SK-N-SH treated with all-trans-retinoic acid at 6 μM for 48 hours (cell line): ENCODE data around the gene RFPL4A.

Experiments used
- GLIS3 ChIP-seq: fragments of 250-450 bp; sonication (Bioruptor Pico); IDR thresholded peaks from 2 replicates; pipeline ENCODE4 v1.5.0; 2020; ENCODE audit warnings: mild to moderate bottlenecking, moderate library complexity
- ISL1 ChIP-seq: fragments of 250-450 bp; sonication (Bioruptor Pico); IDR thresholded peaks from 2 replicates; pipeline ENCODE4 v2.1.2; 2022; ENCODE audit warnings: mild to moderate bottlenecking, moderate library complexity
- PATZ1 ChIP-seq: fragments of 250-450 bp; sonication (Bioruptor Pico); IDR thresholded peaks from 2 replicates; pipeline ENCODE4 v1.8.0; 2020; ENCODE audit warnings: mild to moderate bottlenecking, moderate library complexity, borderline replicate concordance
- RARB ChIP-seq: fragments of 250-450 bp; sonication (Bioruptor Pico); IDR thresholded peaks from 2 replicates; pipeline ENCODE4 v1.8.0; 2021; ENCODE audit warnings: mild to moderate bottlenecking, moderate library complexity
- SNAI2 ChIP-seq: fragments of 250-450 bp; sonication (Bioruptor Pico); IDR thresholded peaks from 2 replicates; pipeline ENCODE4 v1.5.0; 2020; ENCODE audit warnings: mild to moderate bottlenecking, moderate library complexity
- TCF4 ChIP-seq: fragments of 250-450 bp; sonication (Bioruptor Pico); IDR thresholded peaks from 2 replicates; pipeline ENCODE4 v1.8.0; 2021; ENCODE audit warnings: mild to moderate bottlenecking, moderate library complexity, borderline replicate concordance
- TOX ChIP-seq: fragments of 250-450 bp; sonication (Bioruptor Pico); IDR thresholded peaks from 2 replicates; pipeline ENCODE4 v1.8.0; 2021; ENCODE audit warnings: mild to moderate bottlenecking, moderate library complexity, borderline replicate concordance
- ZC3H10 ChIP-seq: fragments of 250-450 bp; sonication (Bioruptor Pico); IDR thresholded peaks from 2 replicates; pipeline ENCODE4 v1.5.1; 2021; ENCODE audit warnings: mild to moderate bottlenecking, moderate library complexity
- ZFP30 ChIP-seq: fragments of 450-650 bp; formaldehyde crosslinking; IDR thresholded peaks from 2 replicates; pipeline ENCODE4 v1.5.0; 2022; ENCODE audit warnings: mild to moderate bottlenecking, moderate library complexity
- TF ChIP-seq, protein P1 (sequence below): fragments of 250-450 bp; sonication (Bioruptor Pico); IDR thresholded peaks from 2 replicates; pipeline ENCODE4 v1.5.1; 2020; ENCODE audit warnings: low read depth, mild to moderate bottlenecking, moderate library complexity

GRCh38 chr19:55717251-55717650 is 41.6 kb upstream of the RFPL4A start:
- no peak for TF ChIP-seq ZFP30 (CRISPR knock-in tag)
- TF ChIP-seq RARB (CRISPR knock-in tag) = no peak
- TF ChIP-seq SNAI2 = no peak
- TF ChIP-seq GLIS3 (CRISPR knock-in tag) = no peak
- TF ChIP-seq, protein P1, sequence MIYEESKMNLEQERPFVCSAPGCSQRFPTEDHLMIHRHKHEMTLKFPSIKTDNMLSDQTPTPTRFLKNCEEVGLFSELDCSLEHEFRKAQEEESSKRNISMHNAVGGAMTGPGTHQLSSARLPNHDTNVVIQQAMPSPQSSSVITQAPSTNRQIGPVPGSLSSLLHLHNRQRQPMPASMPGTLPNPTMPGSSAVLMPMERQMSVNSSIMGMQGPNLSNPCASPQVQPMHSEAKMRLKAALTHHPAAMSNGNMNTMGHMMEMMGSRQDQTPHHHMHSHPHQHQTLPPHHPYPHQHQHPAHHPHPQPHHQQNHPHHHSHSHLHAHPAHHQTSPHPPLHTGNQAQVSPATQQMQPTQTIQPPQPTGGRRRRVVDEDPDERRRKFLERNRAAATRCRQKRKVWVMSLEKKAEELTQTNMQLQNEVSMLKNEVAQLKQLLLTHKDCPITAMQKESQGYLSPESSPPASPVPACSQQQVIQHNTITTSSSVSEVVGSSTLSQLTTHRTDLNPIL = no peak
- TF ChIP-seq ZC3H10 (CRISPR knock-in tag) = no peak
- TF ChIP-seq TCF4 = no peak
- TF ChIP-seq PATZ1 (CRISPR knock-in tag) = no peak
- no peak for TF ChIP-seq ISL1 (CRISPR knock-in tag)
- no peak for TF ChIP-seq TOX (CRISPR knock-in tag)
